Measurements from ENCODE around the gene TSPAN8. TPM values are rescaled to one million over a fixed set of nuclear protein-coding genes. Genes with fewer than 3 reads are reported as not detected.

The TSPAN8 gene
- 0.47 and 0.79 TPM in 2 replicates for total RNA-seq (2014; rRNA removed; shearing (Covaris generic))

GRCh38 chr12:71157601-71158233, at the start of gene TSPAN8:
TSS of gene TSPAN8 (minus strand) at chr12:71157999. CDS start at chr12:71157678, 321 bp downstream.
- Histone ChIP-seq H3K4me1 (peaks cover 3% of the 10 kb centered on the region; the same call in 1 of the 2 replicates), H3K4me3 (no peak within 1 kb of the TSS), H3K27me3 (no peaks in the 10 kb centered on the region), H3K9me3 (replicated peaks) (no peaks in the 10 kb centered on the region), H3K27ac (no peak within 1 kb of the TSS), H3K36me3 (no peaks in the 10 kb centered on the region)
- no peak for DNase-seq

GRCh38 chr12:71201136-71201679, 43.4 kb upstream of the TSPAN8 start:
- H3K4me1 ChIP-seq: peaks cover 3% of the 10 kb centered on the region; the same call in 1 of the 2 replicates
- H3K36me3 ChIP-seq: no peaks in the 10 kb centered on the region
- no peaks in the 10 kb centered on the region for H3K9me3 ChIP-seq (replicated peaks)
- H3K4me3 ChIP-seq: no peak overlapping the region
- H3K27me3 ChIP-seq: no peaks in the 10 kb centered on the region
- no peak for DNase-seq
- H3K27ac ChIP-seq: no peak overlapping the region

GRCh38 chr12:71200706-71201105, 42.9 kb upstream of the TSPAN8 start:
- peaks cover 3% of the 10 kb centered on the region; the same call in 1 of the 2 replicates for H3K4me1 ChIP-seq
- no peaks in the 10 kb centered on the region for H3K27me3 ChIP-seq
- no peaks in the 10 kb centered on the region for H3K36me3 ChIP-seq
- no peak overlapping the region for H3K4me3 ChIP-seq
- no peaks in the 10 kb centered on the region for H3K9me3 ChIP-seq (replicated peaks)
- no peak overlapping the region for H3K27ac ChIP-seq
- DNase-seq: no peak

GRCh38 chr12:71197460-71197859, 39.7 kb upstream of the TSPAN8 start:
- H3K4me3 ChIP-seq: no peak overlapping the region
- no peak for DNase-seq
- H3K27ac ChIP-seq: no peak overlapping the region
- no peaks in the 10 kb centered on the region for H3K9me3 ChIP-seq (replicated peaks)
- no peaks in the 10 kb centered on the region for H3K36me3 ChIP-seq
- no peaks in the 10 kb centered on the region for H3K27me3 ChIP-seq
- peaks cover 3% of the 10 kb centered on the region; the same call in 1 of the 2 replicates for H3K4me1 ChIP-seq

GRCh38 chr12:71195338-71195896, 37.6 kb upstream of the TSPAN8 start:
- Histone ChIP-seq H3K27ac (no peak overlapping the region), H3K4me1 (peaks cover 3% of the 10 kb centered on the region; the same call in 1 of the 2 replicates), H3K9me3 (replicated peaks) (no peaks in the 10 kb centered on the region), H3K27me3 (no peaks in the 10 kb centered on the region), H3K36me3 (no peaks in the 10 kb centered on the region), H3K4me3 (no peak overlapping the region)
- no peak for DNase-seq

GRCh38 chr12:71194657-71195056, 36.9 kb upstream of the TSPAN8 start:
- H3K27ac ChIP-seq: no peak overlapping the region
- H3K27me3 ChIP-seq: no peaks in the 10 kb centered on the region
- peaks cover 3% of the 10 kb centered on the region; the same call in 1 of the 2 replicates for H3K4me1 ChIP-seq
- H3K36me3 ChIP-seq: no peaks in the 10 kb centered on the region
- H3K4me3 ChIP-seq: no peak overlapping the region
- DNase-seq: no peak
- no peaks in the 10 kb centered on the region for H3K9me3 ChIP-seq (replicated peaks)

- H3K9me3 ChIP-seq (replicated peaks): no peaks in the 10 kb centered on the region
- no peak for DNase-seq
- H3K4me3 ChIP-seq: no peak overlapping the region
- H3K36me3 ChIP-seq: no peaks in the 10 kb centered on the region
- H3K27ac ChIP-seq: no peak overlapping the region
- H3K4me1 ChIP-seq: no peaks in the 10 kb centered on the region
- H3K27me3 ChIP-seq: no peaks in the 10 kb centered on the region
Observed at GRCh38 chr12:71193041-71193440, 35.2 kb upstream of the TSPAN8 start.

- Histone ChIP-seq H3K27ac (no peak overlapping the region), H3K4me3 (no peak overlapping the region)
- no peak for DNase-seq
Observed at GRCh38 chr12:71191509-71192196, 33.9 kb upstream of the TSPAN8 start.

GRCh38 chr12:71190822-71191221, 33.0 kb upstream of the TSPAN8 start:
- no peak overlapping the region for H3K4me3 ChIP-seq
- no peak for DNase-seq

More at GRCh38 chr12:71191509-71192196, 33.9 kb upstream of the TSPAN8 start:
- Histone ChIP-seq H3K9me3 (replicated peaks) (no peaks in the 10 kb centered on the region), H3K36me3 (no peaks in the 10 kb centered on the region), H3K27me3 (no peaks in the 10 kb centered on the region), H3K4me1 (no peaks in the 10 kb centered on the region)

GRCh38 chr12:71187379-71187778, 29.6 kb upstream of the TSPAN8 start:
- Histone ChIP-seq H3K9me3 (replicated peaks) (no peaks in the 10 kb centered on the region), H3K27ac (no peak overlapping the region), H3K36me3 (no peaks in the 10 kb centered on the region), H3K4me1 (no peaks in the 10 kb centered on the region), H3K4me3 (no peak overlapping the region), H3K27me3 (no peaks in the 10 kb centered on the region)
- DNase-seq: no peak

More at GRCh38 chr12:71190822-71191221, 33.0 kb upstream of the TSPAN8 start:
- no peaks in the 10 kb centered on the region for H3K9me3 ChIP-seq (replicated peaks)
- no peak overlapping the region for H3K27ac ChIP-seq
- no peaks in the 10 kb centered on the region for H3K4me1 ChIP-seq
- H3K27me3 ChIP-seq: no peaks in the 10 kb centered on the region
- no peaks in the 10 kb centered on the region for H3K36me3 ChIP-seq

GRCh38 chr12:71186571-71187288, 28.9 kb upstream of the TSPAN8 start:
- Histone ChIP-seq H3K4me1 (no peaks in the 10 kb centered on the region), H3K27ac (no peak overlapping the region), H3K9me3 (replicated peaks) (no peaks in the 10 kb centered on the region), H3K36me3 (no peaks in the 10 kb centered on the region), H3K4me3 (no peak overlapping the region), H3K27me3 (no peaks in the 10 kb centered on the region)
- DNase-seq: no peak

GRCh38 chr12:71183846-71184245, 26.0 kb upstream of the TSPAN8 start:
- Histone ChIP-seq H3K27ac (no peak overlapping the region), H3K4me3 (no peak overlapping the region), H3K4me1 (no peaks in the 10 kb centered on the region), H3K36me3 (no peaks in the 10 kb centered on the region), H3K9me3 (replicated peaks) (no peaks in the 10 kb centered on the region), H3K27me3 (no peaks in the 10 kb centered on the region)
- no peak for DNase-seq

- Histone ChIP-seq H3K27me3 (no peaks in the 10 kb centered on the region), H3K36me3 (no peaks in the 10 kb centered on the region), H3K27ac (no peak overlapping the region), H3K4me1 (no peaks in the 10 kb centered on the region), H3K4me3 (no peak overlapping the region), H3K9me3 (replicated peaks) (no peaks in the 10 kb centered on the region)
- DNase-seq: no peak
Observed at GRCh38 chr12:71183018-71183417, 25.2 kb upstream of the TSPAN8 start.

- no peak overlapping the region for H3K4me3 ChIP-seq
- no peaks in the 10 kb centered on the region for H3K4me1 ChIP-seq
- no peaks in the 10 kb centered on the region for H3K9me3 ChIP-seq (replicated peaks)
- no peak overlapping the region for H3K27ac ChIP-seq
- DNase-seq: no peak
- no peaks in the 10 kb centered on the region for H3K27me3 ChIP-seq
- no peaks in the 10 kb centered on the region for H3K36me3 ChIP-seq
Observed at GRCh38 chr12:71178162-71178561, 20.4 kb upstream of the TSPAN8 start.

Measured in SJCRH30 (cell line).